Upper lobe of right lung (tissue), 1 donor: ENCODE results near the gene NEK8. TPM values are rescaled to one million over a fixed set of nuclear protein-coding genes. Genes with fewer than 3 reads are reported as not detected.

Experiments
- ATAC-seq: fragments of 200-7000 bp; cut with Tn5 transposase; one replicate; pipeline ENCODE4 v1.9.1; 2020; ENCODE audit warnings: mild to moderate bottlenecking, moderate library complexity
- DNase-seq: peaks from one replicate; pipeline ENCODE4 v3.0.0-alpha.2; 2020
- H3K27ac ChIP-seq: fragments of 200-600 bp; one replicate; pipeline ENCODE4 v1.8.0; 2022
- H3K27me3 ChIP-seq: fragments of 200-600 bp; one replicate; pipeline ENCODE4 v1.8.0; 2022; ENCODE audit warnings: mild to moderate bottlenecking
- H3K36me3 ChIP-seq: fragments of 200-600 bp; one replicate; pipeline ENCODE4 v1.8.0; 2022
- H3K4me1 ChIP-seq: fragments of 200-600 bp; one replicate; pipeline ENCODE4 v1.8.0; 2022
- H3K4me3 ChIP-seq: fragments of 200-600 bp; one replicate; pipeline ENCODE4 v1.8.0; 2022; ENCODE audit warnings: mild to moderate bottlenecking
- H3K9me3 ChIP-seq: fragments of 200-600 bp; one replicate; pipeline ENCODE4 v1.8.0; 2022
- intact Hi-C: fragments of 100-400 bp; cut with DNase I; formaldehyde crosslinking; loops from one replicate; pipeline ENCODE4 v1.11.0; 2022
- total RNA-seq: library from RNA; stranded (reverse); fragmentation: NEBNext Ultra II Directional; extraction: Animal tissue kit (Norgen Biotek cat#: 25700); gene quantifications from one replicate; pipeline ENCODE4 v1.2.1, GENCODE V29; 2021
- TF ChIP-seq, protein P1 (sequence below): fragments of 200-600 bp; IDR thresholded peaks from one replicate; pipeline ENCODE4 v1.8.0; 2022; ENCODE audit warnings: antibody characterized with exemption
- donor health status: DM: no; HTN: yes; CAD: no; lungs with severe emphysema.

NEK8 gene
- total RNA-seq, 1 donor from 2014 or later = 8.4 TPM

GRCh38 chr17:28700830-28701492, 27.6 kb upstream of the NEK8 start:
- intact Hi-C loops = no loop called here
- H3K27me3 ChIP-seq = no peaks in the 10 kb centered on the region
- H3K36me3 ChIP-seq = peaks cover 78% of the 10 kb centered on the region
- no peak overlapping the region for H3K27ac ChIP-seq
- no peak overlapping the region for H3K4me3 ChIP-seq
- H3K9me3 ChIP-seq = no peaks in the 10 kb centered on the region
- no peak for DNase-seq
- ATAC-seq = no peak
- TF ChIP-seq, protein P1, sequence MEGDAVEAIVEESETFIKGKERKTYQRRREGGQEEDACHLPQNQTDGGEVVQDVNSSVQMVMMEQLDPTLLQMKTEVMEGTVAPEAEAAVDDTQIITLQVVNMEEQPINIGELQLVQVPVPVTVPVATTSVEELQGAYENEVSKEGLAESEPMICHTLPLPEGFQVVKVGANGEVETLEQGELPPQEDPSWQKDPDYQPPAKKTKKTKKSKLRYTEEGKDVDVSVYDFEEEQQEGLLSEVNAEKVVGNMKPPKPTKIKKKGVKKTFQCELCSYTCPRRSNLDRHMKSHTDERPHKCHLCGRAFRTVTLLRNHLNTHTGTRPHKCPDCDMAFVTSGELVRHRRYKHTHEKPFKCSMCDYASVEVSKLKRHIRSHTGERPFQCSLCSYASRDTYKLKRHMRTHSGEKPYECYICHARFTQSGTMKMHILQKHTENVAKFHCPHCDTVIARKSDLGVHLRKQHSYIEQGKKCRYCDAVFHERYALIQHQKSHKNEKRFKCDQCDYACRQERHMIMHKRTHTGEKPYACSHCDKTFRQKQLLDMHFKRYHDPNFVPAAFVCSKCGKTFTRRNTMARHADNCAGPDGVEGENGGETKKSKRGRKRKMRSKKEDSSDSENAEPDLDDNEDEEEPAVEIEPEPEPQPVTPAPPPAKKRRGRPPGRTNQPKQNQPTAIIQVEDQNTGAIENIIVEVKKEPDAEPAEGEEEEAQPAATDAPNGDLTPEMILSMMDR = no peak
- H3K4me1 ChIP-seq = no peaks in the 10 kb centered on the region

DNA sequence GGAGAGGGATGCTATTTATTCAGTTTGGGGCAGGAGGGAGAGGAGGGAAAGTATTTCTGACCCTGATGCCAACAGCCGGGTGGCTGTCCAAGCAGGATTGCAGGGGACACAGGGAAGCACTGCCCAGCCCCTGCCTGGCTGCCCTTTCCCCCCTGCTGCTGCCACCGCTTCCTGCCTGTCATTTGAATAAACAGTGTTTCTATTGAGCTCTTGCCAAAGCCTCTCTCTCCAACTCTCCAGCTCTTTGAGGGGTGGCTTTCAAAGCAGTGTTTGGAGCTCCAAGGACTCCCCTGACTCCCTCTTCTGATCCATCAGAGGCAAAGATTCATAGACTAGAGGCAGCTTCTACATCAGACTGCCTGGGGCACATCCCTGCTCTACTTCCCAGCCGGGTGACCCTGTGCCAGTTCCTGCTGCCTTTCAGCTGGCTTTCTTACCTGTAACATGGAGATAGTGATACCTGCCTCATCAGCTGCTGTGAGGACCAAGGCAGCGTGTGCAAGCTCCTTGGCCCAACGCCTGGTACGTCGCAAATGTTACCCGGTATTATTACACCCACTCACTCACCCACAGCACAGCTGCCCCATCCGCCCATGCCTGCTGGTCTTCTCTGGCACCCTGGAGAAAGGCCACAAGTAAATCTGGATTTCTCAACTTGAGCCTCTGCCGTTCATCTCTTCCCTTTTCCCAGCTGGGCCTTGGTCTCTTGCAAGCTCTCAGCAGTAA, 26.4 kb upstream of the NEK8 start:
- Histone ChIP-seq H3K36me3 (peaks cover 66% of the 10 kb centered on the region), H3K9me3 (no peaks in the 10 kb centered on the region), H3K4me1 (no peaks in the 10 kb centered on the region), H3K4me3 (no peak overlapping the region), H3K27me3 (no peaks in the 10 kb centered on the region), H3K27ac (no peak overlapping the region)
- ATAC-seq (no peak), DNase-seq (no peak)
- intact Hi-C loops = no loop called here
- TF ChIP-seq, protein P1 = no peak

GRCh38 chr17:28702752-28703150, 25.8 kb upstream of the NEK8 start:
- DNase-seq (no peak), ATAC-seq (no peak)
- no peak overlapping the region for H3K27ac ChIP-seq
- intact Hi-C loops = no loop called here
- H3K9me3 ChIP-seq = no peaks in the 10 kb centered on the region
- H3K27me3 ChIP-seq = no peaks in the 10 kb centered on the region
- no peaks in the 10 kb centered on the region for H3K4me1 ChIP-seq
- peaks cover 60% of the 10 kb centered on the region for H3K36me3 ChIP-seq
- no peak overlapping the region for H3K4me3 ChIP-seq
- TF ChIP-seq, protein P1 = no peak

- Histone ChIP-seq H3K27me3 (no peaks in the 10 kb centered on the region), H3K4me1 (no peaks in the 10 kb centered on the region), H3K9me3 (no peaks in the 10 kb centered on the region), H3K27ac (no peak overlapping the region), H3K4me3 (no peak overlapping the region), H3K36me3 (peaks cover 51% of the 10 kb centered on the region)
- DNase-seq (no peak), ATAC-seq (no peak)
- intact Hi-C loops = no loop called here
- TF ChIP-seq, protein P1 = no peak
Measured at GRCh38 chr17:28703552-28704218, 24.9 kb upstream of the NEK8 start.

- TF ChIP-seq, protein P1 = no peak
- DNase-seq = no peak
- intact Hi-C loops = no loop called here
- no peak for ATAC-seq
- peaks cover 44% of the 10 kb centered on the region for H3K36me3 ChIP-seq
- no peak overlapping the region for H3K27ac ChIP-seq
- H3K27me3 ChIP-seq = no peaks in the 10 kb centered on the region
- no peaks in the 10 kb centered on the region for H3K9me3 ChIP-seq
- H3K4me3 ChIP-seq = no peak overlapping the region
- no peaks in the 10 kb centered on the region for H3K4me1 ChIP-seq
Measured at GRCh38 chr17:28704219-28704858, 24.2 kb upstream of the NEK8 start.
